A549 (cell line): ENCODE measurements around the gene COX5A. TPM values are rescaled to one million over a fixed set of nuclear protein-coding genes. Genes with fewer than 3 reads are reported as not detected.

Experiments used
- ATAC-seq, 2 experiments: fragments of 200-7000 bp in 1 of 2; fragments of >200 bp in 1 of 2; cut with Nextera tagmentation in 1 of 2; cut with Tn5 transposase in 1 of 2; 3 replicates each; pipeline versions ENCODE4 v1.8.0 to v1.9.1; 2018 to 2020; ENCODE audit warnings: mild to moderate bottlenecking in 1 of 2, moderate library complexity in 1 of 2
- CTCF ChIA-PET: fragments of 300-600 bp; sonication (Branson Sonifier 250); formaldehyde crosslinking; extraction: SDS; loops from one replicate; lab custom pipeline; 2021; ENCODE audit warnings: antibody characterized with exemption, inconsistent platforms; lab: Yijun Ruan, JAX
- POLR2A ChIA-PET: fragments of 350-600 bp; formaldehyde crosslinking; extraction: SDS; loops from one replicate; lab custom pipeline; 2021; ENCODE audit warnings: antibody characterized with exemption, inconsistent platforms; lab: Yijun Ruan, JAX
- DNase-seq, 2 experiments: peaks; one replicate each; pipeline versions ENCODE4 v3.0.0 to v3.0.0-alpha.2; 2011 to 2016; ENCODE audit warnings: low read depth in 1 of 2, low spot score in 1 of 2
- FAIRE-seq: peaks from 2 replicates; lab custom pipeline; 2011; peaks lifted over from hg19 to GRCh38; lab: Jason Lieb, UNC
- H3K27ac ChIP-seq, 2 experiments: fragments of >200 bp; sonication (Bioruptor Twin); formaldehyde crosslinking; 3 replicates each; pipeline ENCODE4 v1.5.1; 2016 to 2017
- H3K4me1 ChIP-seq: fragments of >200 bp; sonication (Bioruptor Twin); formaldehyde crosslinking; 3 replicates; pipeline ENCODE4 v1.6.1; 2016
- H3K4me2 ChIP-seq: fragments of >200 bp; sonication (Bioruptor Twin); formaldehyde crosslinking; 3 replicates; pipeline ENCODE4 v1.6.1; 2016
- H3K4me3 ChIP-seq: fragments of >200 bp; sonication (Bioruptor Twin); formaldehyde crosslinking; 3 replicates; pipeline ENCODE4 v1.5.1; 2016
- H3K9me3 ChIP-seq: fragments of >200 bp; sonication (Bioruptor Twin); formaldehyde crosslinking; 3 replicates; pipeline ENCODE4 v1.6.1; 2016
- ATOH8 ChIP-seq: fragments of 250-450 bp; sonication (Bioruptor Pico); IDR thresholded peaks from 2 replicates; pipeline ENCODE4 v1.5.0; 2020; ENCODE audit warnings: low read depth, mild to moderate bottlenecking, moderate library complexity
- BCL3 ChIP-seq: fragments of >200 bp; sonication (Bioruptor Twin); formaldehyde crosslinking; IDR thresholded peaks from 3 replicates; pipeline ENCODE4 v1.6.1; 2016
- BHLHE40 ChIP-seq: IDR thresholded peaks from 2 replicates; pipeline ENCODE4 v1.6.1; 2012; ENCODE audit warnings: low read depth, low read length, inconsistent platforms
- CBX2 ChIP-seq: fragments of 200-600 bp; sonication (generic); IDR thresholded peaks from 2 replicates; pipeline ENCODE4 v1.6.1; 2016; ENCODE audit warnings: low read depth, mild to moderate bottlenecking, borderline replicate concordance
- CHD2 ChIP-seq: fragments of 150-350 bp; IDR thresholded peaks from 2 replicates; pipeline ENCODE4 v1.6.1; 2014; ENCODE audit warnings: low read length; ENCODE audit not compliant: partially characterized antibody
- CTCF ChIP-seq: fragments of >200 bp; sonication (Bioruptor Twin); formaldehyde crosslinking; IDR thresholded peaks from 3 replicates; pipeline ENCODE4 v1.5.1; 2016
- E2F6 ChIP-seq: IDR thresholded peaks from 2 replicates; pipeline ENCODE4 v1.6.1; 2012; ENCODE audit warnings: low read depth, borderline replicate concordance
- EHMT2 ChIP-seq: fragments of 200-600 bp; sonication (generic); IDR thresholded peaks from 2 replicates; pipeline ENCODE4 v1.6.1; 2016; ENCODE audit warnings: antibody characterized with exemption, low read depth, mild to moderate bottlenecking, moderate library complexity
- FOSL2 ChIP-seq, 2 experiments: fragments of 450-650 bp in 1 of 2; fragments of >200 bp in 1 of 2; sonication (Bioruptor Twin) in 1 of 2; formaldehyde crosslinking; IDR thresholded peaks; 2 replicates each; pipeline versions ENCODE4 v1.5.0 to v1.6.1; 2016 to 2020; ENCODE audit warnings: mild to moderate bottlenecking in 1 of 2, moderate library complexity in 1 of 2
- HOXB13 ChIP-seq: fragments of 250-450 bp; sonication (Bioruptor Pico); IDR thresholded peaks from 2 replicates; pipeline ENCODE4 v1.5.0; 2020; ENCODE audit warnings: low read depth, mild to moderate bottlenecking, moderate library complexity
- HOXB5 ChIP-seq: fragments of 250-450 bp; sonication (Bioruptor Pico); IDR thresholded peaks from 2 replicates; pipeline ENCODE4 v1.5.0; 2020; ENCODE audit warnings: mild to moderate bottlenecking, moderate library complexity
- JUN ChIP-seq, 2 experiments: fragments of >200 bp; sonication (Bioruptor Twin); formaldehyde crosslinking; IDR thresholded peaks; 2 replicates in 1 of 2; 3 replicates in 1 of 2; pipeline ENCODE4 v1.6.1; 2016 to 2017
- KDM5A ChIP-seq: fragments of 200-600 bp; sonication (generic); IDR thresholded peaks from 2 replicates; pipeline ENCODE4 v1.6.1; 2016; ENCODE audit warnings: antibody characterized with exemption, mild to moderate bottlenecking
- MAX ChIP-seq: IDR thresholded peaks from 2 replicates; pipeline ENCODE4 v1.6.1; 2012
- MAZ ChIP-seq: fragments of 150-350 bp; IDR thresholded peaks from 2 replicates; pipeline ENCODE4 v1.6.1; 2014; ENCODE audit warnings: antibody characterized with exemption, low read depth, low read length, borderline replicate concordance
- NFE2L2 ChIP-seq: fragments of 150-350 bp; conservative IDR thresholded peaks from 2 replicates; pipeline ENCODE4 v1.6.1; 2014; ENCODE audit warnings: low read length
- NPAS2 ChIP-seq: fragments of 250-450 bp; sonication (Bioruptor Pico); IDR thresholded peaks from 2 replicates; pipeline ENCODE4 v1.8.0; 2022; ENCODE audit warnings: mild to moderate bottlenecking, moderate library complexity, borderline replicate concordance
- PHF8 ChIP-seq: fragments of 200-600 bp; sonication (generic); IDR thresholded peaks from 2 replicates; pipeline ENCODE4 v1.6.1; 2016; ENCODE audit warnings: low read depth, mild to moderate bottlenecking, antibody characterized with exemption, moderate library complexity, borderline replicate concordance
- POLR2A ChIP-seq: IDR thresholded peaks from 2 replicates; pipeline ENCODE4 v1.6.1; 2012; ENCODE audit warnings: mild to moderate bottlenecking, low read length
- RCOR1 ChIP-seq: fragments of 150-350 bp; IDR thresholded peaks from 2 replicates; pipeline ENCODE4 v1.6.1; 2014; ENCODE audit warnings: antibody characterized with exemption, low read length, low read depth
- RNF2 ChIP-seq: fragments of 200-600 bp; sonication (generic); IDR thresholded peaks from 2 replicates; pipeline ENCODE4 v1.6.1; 2016; ENCODE audit warnings: low read depth, mild to moderate bottlenecking, antibody characterized with exemption, moderate library complexity, borderline replicate concordance
- ZC3H11A ChIP-seq: fragments of 450-650 bp; IDR thresholded peaks from 2 replicates; pipeline ENCODE4 v1.6.1; 2014; ENCODE audit warnings: antibody characterized with exemption, mild to moderate bottlenecking
- ZFP36 ChIP-seq: fragments of 450-650 bp; IDR thresholded peaks from 2 replicates; pipeline ENCODE4 v1.6.1; 2014; ENCODE audit warnings: borderline replicate concordance; ENCODE audit not compliant: partially characterized antibody
- WGBS: methylation state at CpG from one replicate; pipeline ENCODE4 v1.1.6; 2017; ENCODE audit errors: missing lambda C conversion rate; 5-methylcytosine and 5-hydroxymethylcytosine counted together
- polyA plus RNA-seq, 4 experiments: library from polyadenylated mRNA; depleted of rRNA in 3 of 4; stranded (reverse); fragments of >200 nt; fragmentation: RNase III in 1 of 4; extraction: RNeasy Plus Mini Kit Qiagen cat#74134 plus additional on column Dnase treatment in 1 of 4; gene quantifications; 2 replicates in 3 of 4; 3 replicates in 1 of 4; pipeline ENCODE4 v1.2.3, GENCODE V29; 2011 to 2017

COX5A gene
- polyA plus RNA-seq, 2 of the 4 experiments (the other 2 are of a cell fraction): 328 to 478 TPM

- peak; percentile 80 to 100 for DNase-seq
- peaks cover 9% of the 10 kb centered on the region; the same call in 1 of the 3 replicates for H3K4me1 ChIP-seq
- peak within 1 kb of the TSS; percentile 78 to 90 for H3K27ac ChIP-seq
- TF ChIP-seq CHD2 (peak; percentile 4), MAZ (no peak; the same call in 1 of the 2 replicates), JUN (IDR thresholded peaks at IDR 0.05) (peak; percentile 23 to 90; a peak in 4 of 5 replicates), E2F6 (no peak), FOSL2 (IDR thresholded peaks at IDR 0.05) (no peak), FOSL2 (CRISPR knock-in tag; IDR thresholded peaks at IDR 0.05) (no peak), NFE2L2 (no peak), KDM5A (no peak; the same call in 1 of the 2 replicates), ZFP36 (no peak), CTCF (no peak), POLR2A (peak; percentile 99), ZC3H11A (no peak), ATOH8 (0 out of 2 replicates have a peak, but pooled peaks have one; percentile 4), PHF8 (peak; percentile 97; the same call in 1 of the 2 replicates), HOXB5 (CRISPR knock-in tag) (0 out of 2 replicates have a peak, but pooled peaks have one; percentile 67), RCOR1 (no peak), BCL3 (peak; percentile 76; the same call in 2 of the 3 replicates), EHMT2 (no peak), NPAS2 (no peak), MAX (peak; percentile 92), HOXB13 (no peak), RNF2 (no peak), CBX2 (no peak), BHLHE40 (no peak)
- FAIRE-seq: no peak
- ChIA-PET POLR2A (interaction anchor here (0.5 to 1.8 kb wide), 9 partner anchors 8 to 105 kb away, joined by 3 to 15 read pairs (median 4); partner anchors contain the start of genes COX5A and FAM219B), CTCF (interaction anchor here (1.0 to 9.2 kb wide), 5 partner anchors 11 to 121 kb away, joined by 3 to 92 read pairs (median 3); partner anchors contain the start of gene FAM219B)
- WGBS: 8% methylated on average over 46 of the region's 47 CpGs
- H3K9me3 ChIP-seq: no peaks in the 10 kb centered on the region
- peak; percentile 96 to 99 for ATAC-seq
- peak within 1 kb of the TSS; percentile 80 for H3K4me2 ChIP-seq
- peak within 1 kb of the TSS; percentile 63 for H3K4me3 ChIP-seq
Measured at GRCh38 chr15:74889883-74890664, 47.8 kb downstream of the COX5A start, which contains the start of gene MPI. MPI (plus strand) TSS chr15:74890042; CDS start chr15:74890074, 32 bp downstream.
